Fibroblast of villous mesenchyme (primary cell): ENCODE results near the gene PSAP. TPM values are rescaled to one million over a fixed set of nuclear protein-coding genes. Genes with fewer than 3 reads are reported as not detected.

Experiments used
- DNase-seq: peaks from one replicate; pipeline ENCODE4 v3.0.0-alpha.2; 2010; ENCODE audit warnings: low read depth
- H3K4me3 ChIP-seq: 2 replicates; pipeline ENCODE4 v1.5.1; 2011; ENCODE audit warnings: low read depth, mild to moderate bottlenecking, low read length
- total RNA-seq: library from RNA; depleted of rRNA; stranded (reverse); fragments of >200 nt; gene quantifications from 2 replicates; pipeline ENCODE4 v1.2.3, GENCODE V29; 2012
- TF ChIP-seq, protein P1 (sequence below): IDR thresholded peaks from 2 replicates; pipeline ENCODE4 v1.5.1; 2012; ENCODE audit warnings: low read depth, mild to moderate bottlenecking, low read length; ENCODE audit not compliant: insufficient read depth

Gene PSAP
- total RNA-seq, 1 donor: 521 TPM

DNA sequence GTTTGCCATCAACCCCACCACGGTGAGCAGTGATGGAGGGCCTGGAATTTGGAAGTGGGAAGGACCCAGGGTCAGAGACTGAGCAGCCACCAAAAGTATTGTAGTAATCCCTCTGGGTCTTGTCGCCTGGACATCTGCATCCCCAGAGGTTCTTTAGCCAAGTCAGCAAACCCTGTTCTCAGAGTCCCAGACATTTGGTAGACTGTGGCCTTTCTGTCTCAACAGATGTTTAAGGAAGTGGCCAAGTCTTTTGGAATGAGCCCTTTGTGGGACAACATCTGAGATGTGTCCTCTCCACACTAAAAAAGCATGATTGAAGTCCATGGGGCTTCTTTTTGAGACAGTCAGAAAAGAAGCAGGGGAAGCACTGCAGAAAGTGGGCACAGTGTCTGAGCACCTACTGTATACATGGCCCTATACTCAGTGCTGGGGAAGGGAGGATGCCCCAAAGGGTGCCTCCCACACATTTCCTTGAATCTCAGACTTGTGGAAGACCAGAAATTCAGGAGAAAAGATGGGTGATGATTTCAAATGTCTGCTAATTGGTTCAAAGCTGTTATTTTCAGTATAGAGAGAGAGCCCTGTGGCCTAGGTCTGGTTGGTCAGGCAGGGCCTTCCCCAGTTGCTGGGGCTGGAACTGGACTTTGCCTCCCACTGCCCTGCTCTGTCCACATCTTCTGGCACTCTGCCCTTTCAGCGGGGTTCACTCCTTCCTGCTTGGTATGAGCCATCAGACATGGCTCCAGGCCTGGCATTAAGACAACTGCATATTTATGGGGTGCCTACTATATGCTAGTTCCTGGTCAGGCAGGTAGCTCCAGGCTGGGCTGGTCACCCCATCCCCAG lies 51.2 kb downstream of the PSAP start:
- TF ChIP-seq, protein P1, sequence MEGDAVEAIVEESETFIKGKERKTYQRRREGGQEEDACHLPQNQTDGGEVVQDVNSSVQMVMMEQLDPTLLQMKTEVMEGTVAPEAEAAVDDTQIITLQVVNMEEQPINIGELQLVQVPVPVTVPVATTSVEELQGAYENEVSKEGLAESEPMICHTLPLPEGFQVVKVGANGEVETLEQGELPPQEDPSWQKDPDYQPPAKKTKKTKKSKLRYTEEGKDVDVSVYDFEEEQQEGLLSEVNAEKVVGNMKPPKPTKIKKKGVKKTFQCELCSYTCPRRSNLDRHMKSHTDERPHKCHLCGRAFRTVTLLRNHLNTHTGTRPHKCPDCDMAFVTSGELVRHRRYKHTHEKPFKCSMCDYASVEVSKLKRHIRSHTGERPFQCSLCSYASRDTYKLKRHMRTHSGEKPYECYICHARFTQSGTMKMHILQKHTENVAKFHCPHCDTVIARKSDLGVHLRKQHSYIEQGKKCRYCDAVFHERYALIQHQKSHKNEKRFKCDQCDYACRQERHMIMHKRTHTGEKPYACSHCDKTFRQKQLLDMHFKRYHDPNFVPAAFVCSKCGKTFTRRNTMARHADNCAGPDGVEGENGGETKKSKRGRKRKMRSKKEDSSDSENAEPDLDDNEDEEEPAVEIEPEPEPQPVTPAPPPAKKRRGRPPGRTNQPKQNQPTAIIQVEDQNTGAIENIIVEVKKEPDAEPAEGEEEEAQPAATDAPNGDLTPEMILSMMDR: no peak
- H3K4me3 ChIP-seq: no peak overlapping the region
- no peak for DNase-seq

DNA sequence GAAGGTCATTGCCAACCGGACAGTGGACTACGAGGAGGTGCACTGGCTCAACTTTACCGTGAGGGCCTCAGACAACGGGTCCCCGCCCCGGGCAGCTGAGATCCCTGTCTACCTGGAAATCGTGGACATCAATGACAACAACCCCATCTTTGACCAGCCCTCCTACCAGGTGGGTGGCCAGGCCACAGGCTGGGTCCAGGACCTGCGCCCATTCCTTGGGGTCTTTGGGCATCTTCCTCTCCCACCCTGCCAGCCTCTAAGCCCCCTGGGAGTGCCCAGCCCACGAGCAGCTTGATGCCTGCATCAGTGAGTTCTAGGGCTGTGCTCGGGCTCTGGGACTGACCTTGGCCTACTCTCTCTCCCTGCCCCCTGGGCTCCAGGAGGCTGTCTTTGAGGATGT lies 51.9 kb downstream of the PSAP start:
- DNase-seq: no peak
- no peak overlapping the region for H3K4me3 ChIP-seq
- TF ChIP-seq, protein P1: no peak

DNA sequence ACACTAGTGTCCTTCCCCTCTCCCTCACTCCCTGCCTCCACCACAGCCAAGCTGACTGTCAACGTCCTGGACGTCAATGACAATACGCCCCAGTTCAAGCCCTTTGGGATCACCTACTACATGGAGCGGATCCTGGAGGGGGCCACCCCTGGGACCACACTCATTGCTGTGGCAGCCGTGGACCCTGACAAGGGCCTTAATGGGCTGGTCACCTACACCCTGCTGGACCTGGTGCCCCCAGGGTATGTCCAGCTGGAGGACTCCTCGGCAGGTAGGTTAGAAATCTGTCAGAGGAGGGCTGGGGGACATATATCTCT lies 52.8 kb downstream of the PSAP start:
- DNase-seq: no peak
- H3K4me3 ChIP-seq: no peak overlapping the region
- TF ChIP-seq, protein P1: no peak

DNA sequence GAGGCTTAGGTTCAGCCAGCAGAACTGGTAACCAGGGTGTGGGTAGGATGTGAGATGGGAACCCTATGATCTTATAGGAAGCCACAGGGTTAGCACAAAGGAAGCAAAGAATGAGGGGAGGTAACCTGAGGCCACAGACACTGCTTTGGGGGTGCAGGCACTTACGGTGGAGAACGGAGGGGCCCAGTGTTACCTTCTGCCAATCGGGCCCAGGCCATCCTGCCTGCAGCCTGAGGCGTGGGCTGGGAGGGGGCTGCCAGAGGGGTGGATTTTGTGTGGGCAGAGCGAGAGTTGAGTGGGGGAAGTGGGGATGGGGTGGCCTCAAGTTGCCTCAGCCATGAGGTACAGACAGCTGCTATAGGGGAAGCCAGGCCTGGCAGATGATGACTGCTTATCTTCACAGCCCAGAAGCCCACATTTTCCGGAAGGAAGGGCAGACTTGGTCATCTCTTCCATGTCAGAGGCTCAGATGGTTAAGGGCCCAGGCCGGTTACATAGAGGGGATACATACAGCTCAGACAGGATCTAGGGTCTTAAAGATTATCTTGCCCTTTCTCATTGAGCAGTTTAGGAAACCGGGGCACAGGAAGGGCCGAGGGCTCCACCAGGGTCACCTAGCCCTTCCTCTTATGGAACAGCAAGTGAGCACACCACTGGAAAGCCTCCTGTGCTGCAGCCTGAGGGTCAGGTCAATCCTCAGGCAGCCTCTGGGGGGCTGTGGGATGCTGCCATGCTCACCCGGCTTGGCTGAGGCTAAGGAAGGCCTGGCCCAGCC lies 53.3 kb downstream of the PSAP start:
- TF ChIP-seq, protein P1: no peak

DNA sequence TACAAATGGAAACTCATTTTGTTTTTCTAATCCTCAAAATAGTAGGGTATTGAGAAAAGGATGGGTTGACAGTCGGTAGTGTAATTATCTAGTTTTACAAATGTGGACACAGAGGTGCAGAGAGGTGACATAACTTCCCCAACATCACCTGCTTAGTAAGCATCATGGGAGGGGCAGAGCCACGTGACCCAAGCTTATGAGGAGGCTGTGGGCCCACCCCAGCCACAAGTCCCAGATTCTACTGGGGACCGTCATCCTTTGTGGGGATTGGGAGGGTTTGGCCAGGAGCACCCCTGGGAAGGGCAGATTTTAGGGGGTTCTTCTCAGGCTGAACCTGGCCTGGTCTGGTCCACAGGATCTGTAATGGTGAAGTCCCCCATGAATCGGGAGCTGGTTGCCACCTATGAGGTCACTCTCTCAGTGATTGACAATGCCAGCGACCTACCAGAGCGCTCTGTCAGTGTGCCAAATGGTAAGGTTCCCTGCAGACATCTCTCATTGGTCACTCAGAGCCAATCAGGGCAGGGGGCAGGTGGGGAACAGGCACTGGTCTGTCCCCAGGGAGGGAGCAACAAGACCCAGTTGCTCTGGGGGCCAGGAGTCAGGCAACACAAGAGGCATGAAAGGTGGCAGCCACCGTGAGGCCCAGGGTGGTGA lies 54.2 kb downstream of the PSAP start:
- TF ChIP-seq, protein P1: no peak
- H3K4me3 ChIP-seq: no peak overlapping the region

More for the DNA sequence above, 53.3 kb downstream of the PSAP start:
- no peak overlapping the region for H3K4me3 ChIP-seq
- no peak for DNase-seq

DNA sequence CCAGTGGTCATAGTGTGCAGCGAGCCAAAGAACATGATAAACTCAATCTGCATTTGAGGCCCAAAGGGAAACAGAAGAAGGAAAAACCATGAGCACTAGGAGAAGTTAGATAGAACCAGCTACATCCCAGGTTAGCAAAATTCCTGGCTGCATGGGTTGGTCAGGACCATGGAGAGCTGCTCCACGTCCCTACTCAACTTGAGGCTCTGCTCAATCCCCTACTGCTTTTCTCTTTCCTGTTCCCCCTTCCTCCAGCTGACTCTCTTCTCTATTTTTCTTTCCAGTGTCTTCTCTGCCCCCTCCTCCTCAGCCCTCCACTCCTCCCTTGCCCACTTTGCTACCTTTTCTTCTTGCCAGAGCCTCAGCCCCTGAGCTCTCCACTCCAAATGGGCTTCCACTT lies 55.8 kb downstream of the PSAP start:
- peak; percentile 34 for DNase-seq
- no peak overlapping the region for H3K4me3 ChIP-seq
- TF ChIP-seq, protein P1: no peak

More for the DNA sequence above, 54.2 kb downstream of the PSAP start:
- DNase-seq: no peak
